Lower lobe of right lung (tissue), 2 donors: ENCODE results near the gene LAMA5. TPM values are rescaled to one million over a fixed set of nuclear protein-coding genes. Genes with fewer than 3 reads are reported as not detected.

ENCODE experiments used
- ATAC-seq, 2 donors: fragments of 200-7000 bp; cut with Tn5 transposase; one replicate each; pipeline ENCODE4 v1.9.1; 2020 to 2022; ENCODE audit warnings: mild to moderate bottlenecking in 2 of 2, moderate library complexity in 2 of 2
- DNase-seq: peaks from one replicate; pipeline ENCODE4 v3.0.0-alpha.2; 2020
- H3K27ac ChIP-seq: fragments of 200-600 bp; one replicate; pipeline ENCODE4 v1.8.0; 2022
- H3K27me3 ChIP-seq: fragments of 200-600 bp; one replicate; pipeline ENCODE4 v1.8.0; 2022; ENCODE audit warnings: low read depth
- H3K36me3 ChIP-seq: fragments of 200-600 bp; one replicate; pipeline ENCODE4 v1.8.0; 2022; ENCODE audit warnings: mild to moderate bottlenecking
- H3K4me1 ChIP-seq: fragments of 200-600 bp; one replicate; pipeline ENCODE4 v1.8.0; 2022
- H3K4me3 ChIP-seq: fragments of 200-600 bp; one replicate; pipeline ENCODE4 v1.8.0; 2022; ENCODE audit warnings: mild to moderate bottlenecking
- H3K9me3 ChIP-seq: fragments of 200-600 bp; one replicate; pipeline ENCODE4 v1.8.0; 2022
- intact Hi-C: fragments of 100-400 bp; cut with DNase I; formaldehyde crosslinking; loops from one replicate; pipeline ENCODE4 v1.11.0; 2022
- total RNA-seq: library from RNA; stranded (reverse); fragmentation: NEBNext Ultra II Directional; extraction: Animal tissue kit (Norgen Biotek cat#: 25700); gene quantifications from one replicate; pipeline ENCODE4 v1.2.1, GENCODE V29; 2021
- TF ChIP-seq, protein P1 (sequence below): fragments of 200-600 bp; IDR thresholded peaks from one replicate; pipeline ENCODE4 v1.8.0; 2022; ENCODE audit warnings: antibody characterized with exemption, mild to moderate bottlenecking
- donor health status: DM: no; HTN: yes; CAD: no; lungs with severe emphysema.

Gene LAMA5
- total RNA-seq, 1 donor from 2014 or later, result 282 TPM

DNA sequence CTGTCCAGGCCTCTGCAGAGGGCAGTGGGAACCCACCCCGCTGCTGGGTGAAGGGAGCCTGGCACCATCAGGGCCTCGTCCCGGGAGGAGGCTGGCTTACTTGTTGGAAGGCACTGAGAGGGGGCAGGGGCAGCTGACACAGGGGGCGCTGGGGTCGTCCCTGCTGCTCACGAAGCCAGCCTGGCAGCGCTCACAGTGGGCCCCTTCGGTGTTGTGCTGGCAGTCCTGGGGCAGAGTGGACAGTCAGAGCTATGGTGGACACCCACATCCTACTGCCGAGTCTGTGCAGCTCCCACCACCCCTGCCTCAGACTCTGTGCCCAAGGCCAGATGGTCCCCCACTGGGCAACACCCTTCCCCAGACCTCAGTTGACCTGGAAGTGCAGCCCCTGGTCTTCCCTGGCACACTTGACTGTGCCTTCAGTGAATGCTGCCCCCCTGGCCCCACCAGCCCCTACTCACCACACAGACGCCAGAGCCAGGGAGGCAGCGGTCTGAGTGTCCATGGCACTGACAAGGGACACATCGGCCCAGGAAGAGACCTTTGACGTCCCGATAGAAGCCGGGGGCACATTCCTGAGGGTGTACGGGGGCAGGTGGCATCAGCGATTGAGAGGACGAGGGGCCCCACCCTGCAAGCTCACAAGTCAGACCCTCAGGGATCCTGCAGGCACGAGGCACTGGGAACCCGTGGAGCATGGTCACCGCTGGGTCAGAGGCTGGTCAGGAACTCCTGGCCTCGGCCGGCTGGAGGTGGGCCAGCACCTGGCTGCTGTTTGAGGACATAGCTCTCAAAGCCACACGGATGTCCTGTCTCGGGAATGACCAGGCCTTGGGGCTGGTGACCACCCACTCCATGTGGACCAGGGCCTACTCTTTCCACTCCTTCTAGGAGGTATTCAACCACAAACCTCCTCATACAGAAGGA, 42.9 kb downstream of the LAMA5 start:
- DNase-seq, result no peak
- H3K27ac ChIP-seq, result no peak overlapping the region
- H3K36me3 ChIP-seq, result peaks cover 85% of the 10 kb centered on the region
- no peaks in the 10 kb centered on the region for H3K9me3 ChIP-seq
- ATAC-seq, result no peak
- H3K27me3 ChIP-seq, result no peaks in the 10 kb centered on the region
- intact Hi-C loops, result no loop called here
- no peak overlapping the region for H3K4me3 ChIP-seq
- TF ChIP-seq, protein P1, sequence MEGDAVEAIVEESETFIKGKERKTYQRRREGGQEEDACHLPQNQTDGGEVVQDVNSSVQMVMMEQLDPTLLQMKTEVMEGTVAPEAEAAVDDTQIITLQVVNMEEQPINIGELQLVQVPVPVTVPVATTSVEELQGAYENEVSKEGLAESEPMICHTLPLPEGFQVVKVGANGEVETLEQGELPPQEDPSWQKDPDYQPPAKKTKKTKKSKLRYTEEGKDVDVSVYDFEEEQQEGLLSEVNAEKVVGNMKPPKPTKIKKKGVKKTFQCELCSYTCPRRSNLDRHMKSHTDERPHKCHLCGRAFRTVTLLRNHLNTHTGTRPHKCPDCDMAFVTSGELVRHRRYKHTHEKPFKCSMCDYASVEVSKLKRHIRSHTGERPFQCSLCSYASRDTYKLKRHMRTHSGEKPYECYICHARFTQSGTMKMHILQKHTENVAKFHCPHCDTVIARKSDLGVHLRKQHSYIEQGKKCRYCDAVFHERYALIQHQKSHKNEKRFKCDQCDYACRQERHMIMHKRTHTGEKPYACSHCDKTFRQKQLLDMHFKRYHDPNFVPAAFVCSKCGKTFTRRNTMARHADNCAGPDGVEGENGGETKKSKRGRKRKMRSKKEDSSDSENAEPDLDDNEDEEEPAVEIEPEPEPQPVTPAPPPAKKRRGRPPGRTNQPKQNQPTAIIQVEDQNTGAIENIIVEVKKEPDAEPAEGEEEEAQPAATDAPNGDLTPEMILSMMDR, result no peak
- no peaks in the 10 kb centered on the region for H3K4me1 ChIP-seq

GRCh38 chr20:62323146-62323979, 43.7 kb downstream of the LAMA5 start:
- intact Hi-C loops, result no loop called here
- DNase-seq (no peak), ATAC-seq (no peak)
- H3K27ac ChIP-seq, result no peak overlapping the region
- no peaks in the 10 kb centered on the region for H3K27me3 ChIP-seq
- H3K9me3 ChIP-seq, result no peaks in the 10 kb centered on the region
- H3K4me1 ChIP-seq, result no peaks in the 10 kb centered on the region
- H3K36me3 ChIP-seq, result peaks cover 86% of the 10 kb centered on the region
- TF ChIP-seq, protein P1, result no peak
- H3K4me3 ChIP-seq, result no peak overlapping the region

DNA sequence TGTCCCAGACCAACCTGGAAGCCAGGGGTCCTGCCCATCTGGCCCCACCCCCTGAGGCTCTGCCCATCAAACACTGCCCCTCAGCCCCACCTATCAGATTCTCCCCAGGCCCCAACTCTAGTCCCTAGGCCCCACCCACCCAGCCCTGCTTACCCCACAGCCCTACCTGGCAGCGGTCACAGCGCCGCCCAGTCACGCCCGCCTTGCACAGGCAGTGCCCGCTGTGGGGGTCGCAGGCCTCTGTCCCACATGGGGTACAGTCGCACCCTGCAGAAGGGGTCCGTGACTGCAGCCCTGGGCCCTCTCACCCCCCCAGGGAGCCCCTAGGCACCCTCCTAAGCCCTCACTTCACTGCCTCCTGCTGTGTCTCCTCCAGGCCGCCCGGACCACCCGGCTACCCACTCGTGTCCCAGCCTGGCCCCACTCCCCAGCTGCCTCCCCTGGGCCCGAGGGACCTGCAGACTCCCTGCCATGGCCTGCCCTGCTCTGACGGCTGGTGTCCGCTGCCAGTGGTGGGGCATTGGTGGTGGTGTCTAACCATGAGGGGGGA, 44.5 kb downstream of the LAMA5 start:
- H3K27me3 ChIP-seq, result no peaks in the 10 kb centered on the region
- TF ChIP-seq, protein P1, result no peak
- no peaks in the 10 kb centered on the region for H3K9me3 ChIP-seq
- ATAC-seq (no peak), DNase-seq (no peak)
- no peak overlapping the region for H3K4me3 ChIP-seq
- no peaks in the 10 kb centered on the region for H3K4me1 ChIP-seq
- intact Hi-C loops, result no loop called here
- no peak overlapping the region for H3K27ac ChIP-seq
- peaks cover 79% of the 10 kb centered on the region for H3K36me3 ChIP-seq

DNA sequence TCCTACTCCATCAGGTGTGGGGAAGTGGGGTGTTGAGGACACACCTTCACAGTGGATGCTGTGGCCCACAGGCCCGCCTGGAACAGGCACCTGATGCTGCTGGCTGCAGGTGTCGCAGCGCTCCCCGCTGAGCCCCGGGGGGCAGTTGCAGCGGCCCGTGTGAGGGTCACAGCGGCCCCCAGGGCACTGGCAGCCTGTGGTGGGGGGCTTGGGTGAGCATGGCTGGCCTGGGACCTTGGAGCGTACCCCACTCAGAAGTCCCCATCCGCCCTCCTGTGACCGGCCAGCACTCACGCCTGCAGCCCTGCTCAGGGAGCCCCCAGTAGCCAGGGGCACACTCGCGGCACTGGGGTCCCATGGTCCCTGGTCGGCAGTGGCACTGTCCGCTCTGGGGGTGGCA, 45.1 kb downstream of the LAMA5 start:
- H3K4me3 ChIP-seq, result no peak overlapping the region
- no peaks in the 10 kb centered on the region for H3K27me3 ChIP-seq
- H3K36me3 ChIP-seq, result peaks cover 79% of the 10 kb centered on the region
- no peak overlapping the region for H3K27ac ChIP-seq
- no peaks in the 10 kb centered on the region for H3K4me1 ChIP-seq
- no peaks in the 10 kb centered on the region for H3K9me3 ChIP-seq
- DNase-seq (no peak), ATAC-seq (peak in 1 of 2 donors; percentile 3)
- intact Hi-C loops, result no loop called here
- TF ChIP-seq, protein P1, result no peak

GRCh38 chr20:62321521-62321948, 45.6 kb downstream of the LAMA5 start:
- H3K27me3 ChIP-seq, result no peaks in the 10 kb centered on the region
- TF ChIP-seq, protein P1, result no peak
- peak; percentile 22 to 50 for ATAC-seq
- H3K27ac ChIP-seq, result no peak overlapping the region
- H3K4me3 ChIP-seq, result no peak overlapping the region
- peaks cover 79% of the 10 kb centered on the region for H3K36me3 ChIP-seq
- H3K9me3 ChIP-seq, result no peaks in the 10 kb centered on the region
- no peaks in the 10 kb centered on the region for H3K4me1 ChIP-seq
- no peak for DNase-seq
- intact Hi-C loops, result no loop called here
